DMS 273 (cell line): ENCODE results near the gene ATP6V1A.

Experiments used
- DNase-seq: peaks from one replicate; lab custom pipeline; 2025; ENCODE audit not compliant: unreplicated experiment; lab: John Stamatoyannopoulos, UW

Gene ATP6V1A

GRCh38 chr3:113745756-113746547 is 883 bp upstream of the ATP6V1A start, which contains the start of gene NAA50:
TSS of gene NAA50 (minus strand) at chr3:113746249. CDS start at chr3:113745949, 300 bp downstream.
- peak; percentile 98 for DNase-seq

- DNase-seq = peak; percentile 80
Measured at GRCh38 chr3:113747283-113748046, 630 bp downstream of the ATP6V1A start.

- no peak for DNase-seq
Measured at GRCh38 chr3:113751141-113751540, 4.3 kb downstream of the ATP6V1A start.

GRCh38 chr3:113753376-113753985 is 6.6 kb downstream of the ATP6V1A start:
- DNase-seq = no peak

- no peak for DNase-seq
Measured at GRCh38 chr3:113754494-113755159, 7.8 kb downstream of the ATP6V1A start.

- no peak for DNase-seq
Measured at GRCh38 chr3:113758389-113759024, 11.7 kb downstream of the ATP6V1A start.

GRCh38 chr3:113764698-113765097 is 17.9 kb downstream of the ATP6V1A start:
- no peak for DNase-seq

GRCh38 chr3:113769551-113769950 is 22.7 kb downstream of the ATP6V1A start:
- DNase-seq = no peak

GRCh38 chr3:113771993-113772392 is 25.2 kb downstream of the ATP6V1A start:
- no peak for DNase-seq

- DNase-seq = no peak
Measured at GRCh38 chr3:113773381-113773780, 26.5 kb downstream of the ATP6V1A start.

- no peak for DNase-seq
Measured at GRCh38 chr3:113775516-113775915, 28.7 kb downstream of the ATP6V1A start.

- no peak for DNase-seq
Measured at GRCh38 chr3:113776564-113776963, 29.7 kb downstream of the ATP6V1A start.

- peak; percentile 45 for DNase-seq
Measured at GRCh38 chr3:113783463-113783862, 36.6 kb downstream of the ATP6V1A start.

GRCh38 chr3:113783980-113784379 is 37.1 kb downstream of the ATP6V1A start:
- no peak for DNase-seq

GRCh38 chr3:113791381-113791780 is 44.5 kb downstream of the ATP6V1A start:
- DNase-seq = no peak

- no peak for DNase-seq
Measured at GRCh38 chr3:113794526-113794925, 47.7 kb downstream of the ATP6V1A start.

- DNase-seq = no peak
Measured at GRCh38 chr3:113795693-113796092, 48.9 kb downstream of the ATP6V1A start.

GRCh38 chr3:113802795-113803455 is 56.1 kb downstream of the ATP6V1A start:
- no peak for DNase-seq

- DNase-seq = no peak
Measured at GRCh38 chr3:113804661-113805060, 57.8 kb downstream of the ATP6V1A start.

- no peak for DNase-seq
Measured at GRCh38 chr3:113805249-113805648, 58.4 kb downstream of the ATP6V1A start.
